ENCODE data around the gene ZCCHC8. TPM values are rescaled to one million over a fixed set of nuclear protein-coding genes. Genes with fewer than 3 reads are reported as not detected.

The ZCCHC8 gene
- total and polyA plus RNA-seq, 2 of the 8 experiments (the other 6 are each of a cell fraction or from before 2014, with no cell fraction given) = 13.8 to 28.9 TPM

GRCh38 chr12:122489038-122489437 lies 11.7 kb downstream of the ZCCHC8 start:
- 90% methylated on average over 2 of the region's 2 CpGs; no CpG with 5 or more reads in 1 of the 2 experiments for WGBS, 2 experiments (ENCODE audit: extremely low coverage in 1 of 2, insufficient coverage in 1 of 2, insufficient read length in 1 of 2, insufficient replicate concordance in 2 of 2, low coverage in 1 of 2, low lambda C conversion rate in 2 of 2, missing lambda C conversion rate in 1 of 2)
- TF ChIP-seq GTF2F1 (IDR thresholded peaks at IDR 0.05; ENCODE audit: borderline replicate concordance, low read depth, low read length) = no peak
- TF ChIP-seq CHD1 (IDR thresholded peaks at IDR 0.05; ENCODE audit: low read depth, low read length) = no peak
- TF ChIP-seq GABPA (IDR thresholded peaks at IDR 0.05; ENCODE audit: borderline replicate concordance, insufficient read depth, low read length) = no peak

More at GRCh38 chr12:122489038-122489437, 11.7 kb downstream of the ZCCHC8 start:
- H4K91ac ChIP-seq (replicated peaks; ENCODE audit: insufficient read length, low read length) = no peak overlapping the region
- H3K18ac ChIP-seq (ENCODE audit: extremely low read depth, low read length) = no peak overlapping the region
- H4K5ac ChIP-seq (ENCODE audit: insufficient read length, low read depth, low read length) = no peak overlapping the region
- peaks cover 3% of the 10 kb centered on the region; the same call in 1 of the 2 replicates for H3K79me1 ChIP-seq (ENCODE audit: low read depth, low read length)
- H3K36me3 ChIP-seq (ENCODE audit: control insufficient read depth in 2 of 4, insufficient read depth in 4 of 4, low read length in 3 of 4) = peaks cover 13 to 75% (median 43%) of the 10 kb centered on the region in 4 experiments
- FAIRE-seq (no peak), DNase-seq (ENCODE audit: low read depth in 1 of 2, low spot score in 2 of 2) (no peak)
- H3K9me3 ChIP-seq (ENCODE audit: insufficient read depth in 2 of 2, low read depth in 1 of 2, low read length in 1 of 2) = no peaks in the 10 kb centered on the region
- H3K4me2 ChIP-seq (ENCODE audit: insufficient read depth in 1 of 2, low read depth in 2 of 2, low read length in 2 of 2) = no peak overlapping the region
- no peak overlapping the region for H3K4me3 ChIP-seq (ENCODE audit: extremely low read depth in 1 of 4, insufficient read depth in 2 of 4, low read depth in 3 of 4, low read length in 4 of 4)
- H3K4ac ChIP-seq (replicated peaks; ENCODE audit: insufficient read length, low read depth, low read length) = no peak overlapping the region
- H2BK15ac ChIP-seq (ENCODE audit: low read length) = no peak overlapping the region
- H2BK20ac ChIP-seq (ENCODE audit: low read length) = no peak overlapping the region
- no peak overlapping the region for H2AFZ ChIP-seq (ENCODE audit: low read length)
- no peak overlapping the region for H3K23ac ChIP-seq (ENCODE audit: insufficient read length)
- no peaks in the 10 kb centered on the region for H3K4me1 ChIP-seq (replicated peaks in 1 of 4; ENCODE audit: control insufficient read depth in 3 of 4, insufficient read depth in 4 of 4, low read length in 3 of 4)
- no peak overlapping the region for H2BK5ac ChIP-seq (ENCODE audit: low read depth, low read length)
- no peak overlapping the region for H3K14ac ChIP-seq (ENCODE audit: insufficient read length)
- no peaks in the 10 kb centered on the region; a peak in 1 of 4 replicates for H3K79me2 ChIP-seq (ENCODE audit: control insufficient read depth in 1 of 2, insufficient read depth in 2 of 2, low read length in 2 of 2)
- no peaks in the 10 kb centered on the region for H3K23me2 ChIP-seq (ENCODE audit: low read depth, low read length)
- no peaks in the 10 kb centered on the region for H3K27me3 ChIP-seq (replicated peaks in 1 of 4; ENCODE audit: control insufficient read depth in 3 of 4, extremely low read depth in 1 of 4, insufficient read depth in 3 of 4, low read length in 3 of 4)
- CTCF ChIA-PET (ENCODE audit: partially characterized antibody) = interaction anchor here (1.1 kb wide), 1 partner anchor 93 kb away, joined by 3 read pairs; no protein-coding TSS in a partner anchor
- POLR2A ChIA-PET (ENCODE audit: partially characterized antibody) = interaction anchor here (2.3 to 47.9 kb wide), 2 partner anchors 10 to 37 kb away, joined by 23 to 1221 read pairs; partner anchors contain the start of genes KNTC1, RSRC2 and ZCCHC8
- H2AK5ac ChIP-seq (ENCODE audit: low read depth, low read length) = no peak overlapping the region
- no peak overlapping the region for H3K9ac ChIP-seq (replicated peaks in 1 of 4; ENCODE audit: extremely low read depth in 1 of 4, low read depth in 3 of 4, low read length in 3 of 4)
- no peak overlapping the region for H2BK12ac ChIP-seq (ENCODE audit: low read depth, low read length)
- no peaks in the 10 kb centered on the region for H4K20me1 ChIP-seq (replicated peaks in 1 of 2; ENCODE audit: control insufficient read depth in 1 of 2, insufficient read depth in 2 of 2, low read length in 2 of 2)
- H4K8ac ChIP-seq (ENCODE audit: extremely low read depth, insufficient read depth, low read length) = no peak overlapping the region
- no peak overlapping the region for H3K27ac ChIP-seq (ENCODE audit: low read depth, low read length)
- H2BK120ac ChIP-seq (replicated peaks; ENCODE audit: low read depth, low read length) = no peak overlapping the region
- H3K56ac ChIP-seq (replicated peaks; ENCODE audit: insufficient read length, low read depth, low read length) = no peak overlapping the region

All from H1 (cell line).